G401.6 (cell line): ENCODE results near the gene PANX3.
"Not testable (repeated sequence)": the region's sequence is repeated elsewhere in the genome, so short reads cannot be mapped to it uniquely, and the experiment has no call there.

Source experiments
- FAIRE-seq: peaks from 2 replicates; lab custom pipeline; 2012; peaks lifted over from hg19 to GRCh38; lab: Jason Lieb, UNC

PANX3 gene, protein sequence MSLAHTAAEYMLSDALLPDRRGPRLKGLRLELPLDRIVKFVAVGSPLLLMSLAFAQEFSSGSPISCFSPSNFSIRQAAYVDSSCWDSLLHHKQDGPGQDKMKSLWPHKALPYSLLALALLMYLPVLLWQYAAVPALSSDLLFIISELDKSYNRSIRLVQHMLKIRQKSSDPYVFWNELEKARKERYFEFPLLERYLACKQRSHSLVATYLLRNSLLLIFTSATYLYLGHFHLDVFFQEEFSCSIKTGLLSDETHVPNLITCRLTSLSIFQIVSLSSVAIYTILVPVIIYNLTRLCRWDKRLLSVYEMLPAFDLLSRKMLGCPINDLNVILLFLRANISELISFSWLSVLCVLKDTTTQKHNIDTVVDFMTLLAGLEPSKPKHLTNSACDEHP

GRCh38 chr11:124611064-124611463 lies at the start of gene PANX3:
PANX3 (plus strand) TSS chr11:124611428; CDS start chr11:124611557, 129 bp downstream.
- FAIRE-seq, result no peak

- FAIRE-seq, result no peak
Measured at GRCh38 chr11:124569697-124570096, 41.5 kb upstream of the PANX3 start, which contains the start of gene OR8A1. OR8A1 (plus strand) TSS chr11:124569997; CDS start chr11:124570120, 123 bp downstream.

DNA sequence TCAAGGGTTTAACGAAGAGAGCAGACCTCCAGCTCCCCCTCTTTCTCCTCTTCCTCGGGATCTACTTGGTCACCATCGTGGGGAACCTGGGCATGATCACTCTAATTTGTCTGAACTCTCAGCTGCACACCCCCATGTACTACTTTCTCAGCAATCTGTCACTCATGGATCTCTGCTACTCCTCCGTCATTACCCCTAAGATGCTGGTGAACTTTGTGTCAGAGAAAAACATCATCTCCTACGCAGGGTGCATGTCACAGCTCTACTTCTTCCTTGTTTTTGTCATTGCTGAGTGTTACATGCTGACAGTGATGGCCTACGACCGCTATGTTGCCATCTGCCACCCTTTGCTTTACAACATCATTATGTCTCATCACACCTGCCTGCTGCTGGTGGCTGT lies 41.1 kb upstream of the PANX3 start:
- no peak for FAIRE-seq

- no peak for FAIRE-seq
Measured at GRCh38 chr11:124577716-124578427, 33.4 kb upstream of the PANX3 start.

DNA sequence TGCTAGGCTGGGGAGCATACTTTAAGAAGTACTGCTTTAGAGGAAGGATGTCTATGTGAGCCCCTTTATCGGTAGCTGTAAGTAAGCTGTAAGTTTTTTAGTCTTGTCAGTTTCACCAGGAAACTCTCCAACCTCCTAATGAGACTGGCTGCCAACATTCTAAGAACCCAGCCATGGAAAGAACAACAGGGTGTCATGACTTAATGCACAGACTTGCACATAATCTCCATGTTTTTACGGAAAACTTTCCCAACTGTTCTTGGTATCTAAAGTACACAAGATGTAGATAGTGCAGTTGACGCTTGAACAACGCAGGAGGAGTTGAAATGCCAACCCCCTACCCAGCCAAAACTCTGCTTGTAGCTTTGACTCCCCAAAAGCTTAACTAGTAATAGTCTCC lies 32.5 kb upstream of the PANX3 start:
- no peak for FAIRE-seq

GRCh38 chr11:124581817-124582216 lies 29.4 kb upstream of the PANX3 start:
- FAIRE-seq, result no peak

DNA sequence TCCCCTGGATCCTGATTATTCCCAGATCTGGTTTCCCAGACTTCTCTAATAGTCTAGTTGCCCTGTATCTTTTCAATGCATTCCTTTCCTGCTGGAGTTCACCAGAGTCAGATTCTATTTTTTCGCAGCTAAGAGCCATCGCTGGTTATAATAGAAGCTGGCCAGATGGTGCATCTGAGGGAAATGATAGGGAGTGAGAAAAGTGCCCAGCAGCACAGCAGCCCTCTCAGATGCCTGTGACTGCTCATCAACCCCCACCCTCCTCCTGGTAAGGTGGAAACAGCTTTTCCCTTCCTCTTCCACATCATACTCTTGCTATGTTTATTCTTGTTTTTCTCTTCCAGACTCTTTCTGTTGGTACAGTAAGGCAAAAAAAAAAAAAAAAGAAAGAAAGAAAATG lies 28.7 kb upstream of the PANX3 start:
- no peak for FAIRE-seq

DNA sequence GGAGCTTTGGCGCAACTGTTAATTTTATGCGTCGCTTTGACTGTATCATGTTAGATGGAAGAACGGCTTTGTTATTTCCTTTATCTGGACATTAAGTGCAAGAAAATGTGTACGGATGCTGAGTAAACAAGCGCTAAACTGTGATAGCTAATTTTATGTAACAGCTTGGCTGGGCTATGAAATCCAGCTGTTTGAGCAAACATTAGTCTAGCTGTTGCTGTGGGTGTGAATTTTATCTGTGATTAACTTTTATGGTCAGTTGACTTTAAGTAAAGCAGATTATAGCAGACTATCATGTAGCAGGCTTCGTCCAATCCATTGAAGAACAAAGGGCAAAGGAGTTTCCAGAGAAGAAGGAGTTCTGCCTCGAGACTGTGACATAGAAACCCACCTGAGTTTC lies 27.4 kb upstream of the PANX3 start:
- no peak for FAIRE-seq

DNA sequence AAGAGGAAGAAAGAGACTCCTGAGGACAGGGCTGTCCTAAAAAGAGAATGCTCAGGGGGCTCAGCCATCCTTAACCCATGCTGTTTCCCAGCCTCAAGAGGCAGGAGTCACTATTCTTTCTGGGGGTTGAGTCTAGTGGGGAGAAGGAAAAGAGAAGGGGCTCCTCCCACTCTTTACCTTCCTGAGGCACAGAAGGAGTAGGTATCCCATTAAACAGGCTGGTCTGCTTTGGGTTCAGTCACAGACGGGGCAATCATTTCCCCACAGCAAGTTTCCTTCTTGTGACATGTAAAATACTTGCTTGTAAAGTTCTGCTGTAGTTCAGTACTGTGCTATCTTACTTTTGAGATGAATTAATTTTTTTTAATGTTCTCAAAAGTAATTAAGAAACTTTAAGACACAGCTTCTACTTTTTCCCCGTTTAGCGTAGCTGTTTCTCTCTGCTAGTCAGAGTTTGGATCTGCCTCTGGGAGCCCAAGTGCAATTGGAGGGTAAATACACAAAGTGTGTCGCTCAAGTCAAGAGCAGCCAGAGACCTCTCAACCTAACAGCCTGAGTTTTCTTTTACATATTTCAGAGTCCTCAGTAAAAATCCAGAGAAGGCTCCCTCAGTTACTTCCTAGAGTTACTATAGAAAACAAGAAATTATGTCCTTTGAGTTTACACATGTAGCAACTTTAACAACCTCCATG lies 26.4 kb upstream of the PANX3 start:
- FAIRE-seq, result no peak

- no peak for FAIRE-seq
Measured at GRCh38 chr11:124586238-124586860, 24.9 kb upstream of the PANX3 start.

- FAIRE-seq, result no peak
Measured at GRCh38 chr11:124591430-124591829, 19.8 kb upstream of the PANX3 start.

DNA sequence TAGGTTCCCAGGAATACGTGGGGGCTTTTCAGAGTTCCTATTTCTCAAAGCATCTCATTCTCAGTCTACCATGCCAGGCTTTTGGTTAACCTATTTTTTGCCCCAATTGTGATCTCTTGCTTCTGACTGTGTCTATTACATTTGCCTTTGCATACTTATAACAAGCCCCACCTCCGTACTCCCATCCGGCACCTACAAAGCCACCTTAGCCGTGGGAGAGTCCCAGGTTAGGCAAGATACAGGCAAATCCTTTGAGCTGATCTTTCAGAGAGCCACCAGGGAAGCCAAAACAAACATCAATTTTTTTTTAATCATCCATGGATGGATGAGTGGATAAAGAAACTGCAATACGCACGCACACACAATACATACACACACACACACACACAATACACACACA lies 18.6 kb upstream of the PANX3 start:
- no peak for FAIRE-seq

- FAIRE-seq, result no peak
Measured at GRCh38 chr11:124595302-124595701, 15.9 kb upstream of the PANX3 start.

GRCh38 chr11:124597626-124598025 lies 13.6 kb upstream of the PANX3 start:
- no peak for FAIRE-seq

- no peak for FAIRE-seq
Measured at GRCh38 chr11:124600621-124601320, 10.5 kb upstream of the PANX3 start.

- FAIRE-seq, result no peak
Measured at GRCh38 chr11:124602193-124602592, 9.0 kb upstream of the PANX3 start.

GRCh38 chr11:124602723-124603122 lies 8.5 kb upstream of the PANX3 start:
- not testable (repeated sequence) for FAIRE-seq

DNA sequence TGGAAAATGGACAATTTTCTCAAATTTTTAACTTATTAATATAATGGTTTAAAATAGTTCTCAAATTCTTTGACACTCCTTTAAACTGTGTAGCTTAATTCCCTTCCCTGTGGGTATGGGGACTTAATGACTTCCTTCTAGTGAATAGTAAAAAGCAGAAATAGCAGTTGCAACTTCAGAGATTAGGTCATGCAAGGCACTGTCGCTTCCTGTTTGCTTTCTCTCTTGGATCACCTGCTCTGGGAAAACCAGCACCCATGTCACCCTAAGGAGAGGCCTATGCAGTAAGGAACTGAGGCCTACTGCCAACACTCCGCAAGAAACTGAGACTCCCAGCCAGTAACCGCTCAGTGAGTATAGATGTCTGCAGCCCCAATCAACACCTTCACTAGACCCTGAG lies 5.5 kb upstream of the PANX3 start:
- FAIRE-seq, result no peak

DNA sequence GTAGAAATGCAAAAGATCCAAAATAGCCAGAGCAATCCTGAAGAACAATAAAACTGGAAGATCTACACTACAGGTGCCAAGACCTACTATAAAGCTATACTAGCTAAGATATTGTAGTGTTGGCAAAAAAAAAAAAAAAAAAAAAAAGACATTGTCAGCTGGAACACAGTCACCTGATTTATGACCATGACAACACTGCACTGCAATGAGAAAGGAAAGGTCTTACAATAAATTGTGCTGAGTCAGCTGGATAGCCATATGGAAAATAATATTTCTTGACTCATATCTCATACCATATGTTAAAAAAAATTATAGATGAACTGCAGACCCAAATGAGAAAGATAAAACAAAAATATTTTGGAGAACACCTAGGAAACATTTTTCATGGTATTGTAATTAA lies 3.1 kb upstream of the PANX3 start:
- no peak for FAIRE-seq

DNA sequence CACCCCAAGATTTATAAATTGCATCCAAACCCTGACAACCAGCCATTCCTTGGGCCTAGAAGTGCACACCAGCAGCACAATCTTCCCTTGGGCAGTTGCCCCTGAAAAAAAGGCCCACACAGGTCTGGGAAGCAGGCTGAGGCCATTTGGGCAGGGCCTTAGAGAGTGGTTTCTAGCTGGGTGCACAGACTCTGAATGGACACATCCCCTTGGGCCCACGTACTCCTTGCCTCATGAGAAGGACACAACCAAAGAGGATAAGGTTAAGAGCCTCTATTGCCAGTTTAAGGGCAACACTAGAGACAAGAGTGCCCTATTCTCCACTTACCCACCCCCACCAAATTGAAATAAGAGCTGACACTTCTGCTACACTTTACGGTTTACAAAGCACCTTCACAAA lies 933 bp upstream of the PANX3 start:
- FAIRE-seq, result no peak

- FAIRE-seq, result no peak
Measured at GRCh38 chr11:124612045-124612444, 817 bp downstream of the PANX3 start.
